Measurements from ENCODE around the gene FAM118B.
"Not testable (repeated sequence)": the region's sequence is repeated elsewhere in the genome, so short reads cannot be mapped to it uniquely, and the experiment has no call there.

Gene FAM118B

DNA sequence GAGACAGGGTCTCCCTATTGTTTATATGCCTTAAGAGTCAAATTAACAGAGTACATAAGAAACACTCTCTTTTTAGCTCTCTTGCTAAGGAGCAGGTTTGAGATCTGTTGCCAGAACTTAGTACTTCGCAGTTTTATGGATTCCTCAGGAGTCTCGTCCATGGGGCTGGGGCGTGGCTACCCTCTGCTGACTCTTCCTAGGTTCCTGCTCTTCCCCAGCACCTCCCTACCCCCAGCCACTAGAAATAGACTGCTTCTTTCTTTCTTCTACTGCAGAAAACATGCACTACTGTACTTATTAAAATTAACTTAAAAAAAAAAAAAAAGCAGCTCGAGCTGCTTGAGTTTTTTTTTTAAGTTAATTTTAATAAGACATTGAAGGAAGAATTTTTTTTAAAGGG is 8.0 kb downstream of the FAM118B start:
- DNase-seq = no peak

DNA sequence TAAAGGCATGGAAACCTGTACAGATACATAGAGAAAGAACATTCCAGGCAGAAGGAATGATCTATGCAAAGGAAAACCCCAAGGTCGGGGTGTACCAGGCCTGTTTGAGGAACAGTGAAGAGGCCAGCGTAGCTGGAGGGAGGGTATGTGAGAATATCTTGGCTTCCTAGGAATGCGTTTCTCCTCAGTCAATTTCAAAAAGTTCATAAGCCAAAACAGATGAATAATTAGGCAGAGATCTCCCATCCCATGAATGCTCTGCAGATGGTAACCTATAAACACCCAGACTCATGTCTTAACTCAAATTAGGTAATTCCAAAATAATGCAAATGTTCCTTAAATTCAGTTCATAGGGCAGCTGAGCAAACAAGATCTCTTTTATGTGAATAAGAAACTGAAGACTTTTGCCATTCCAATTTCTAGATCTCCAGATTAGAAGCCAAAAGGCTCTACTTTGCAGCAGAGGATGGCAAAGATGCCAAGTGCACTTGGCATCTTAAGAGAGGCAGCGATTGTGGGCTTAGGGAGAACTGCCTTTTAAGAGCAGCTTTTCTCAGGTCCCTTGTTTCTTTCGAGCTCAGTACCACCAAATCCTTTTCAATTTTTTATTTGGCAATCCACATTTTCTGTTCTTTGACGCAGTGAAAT is 13.2 kb downstream of the FAM118B start:
- no peak for DNase-seq

- DNase-seq = no peak
Observed at GRCh38 chr11:126225295-126225665, 13.7 kb downstream of the FAM118B start.

DNA sequence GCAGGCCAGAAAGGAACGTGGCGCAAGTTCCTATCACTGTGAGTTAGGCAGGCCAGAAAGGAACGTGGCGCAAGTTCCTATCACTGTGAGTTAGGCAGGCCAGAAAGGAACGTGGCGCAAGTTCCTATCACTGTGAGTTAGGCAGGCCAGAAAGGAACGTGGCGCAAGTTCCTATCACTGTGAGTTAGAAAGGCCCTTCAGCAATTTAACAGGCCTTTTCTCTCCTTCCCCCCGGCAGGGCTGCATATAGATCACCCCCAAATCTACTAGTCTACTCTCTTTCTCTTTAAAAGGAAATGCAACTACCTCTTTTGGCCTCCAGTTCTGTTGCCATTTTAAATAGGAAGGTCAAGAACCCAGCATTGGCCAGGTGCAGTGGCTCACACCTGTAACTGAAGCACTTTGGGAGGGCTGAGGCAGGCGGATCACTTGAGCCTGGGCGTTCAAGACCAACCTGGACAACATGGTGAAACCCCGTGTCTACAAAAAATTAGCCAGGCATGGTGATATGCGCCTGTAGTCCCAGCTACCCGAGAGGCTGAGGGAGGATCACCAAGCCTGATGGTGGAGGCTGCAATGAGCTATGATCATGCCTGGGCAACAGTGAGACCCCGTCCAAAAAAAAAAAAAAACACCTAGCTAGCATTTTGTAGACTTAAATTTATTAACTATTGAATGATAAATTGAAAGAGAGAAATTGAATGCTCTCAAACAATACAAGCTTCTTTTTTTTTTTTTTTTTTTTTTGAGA is 14.9 kb downstream of the FAM118B start:
- DNase-seq = no peak

- no peak for DNase-seq
Observed at GRCh38 chr11:126229858-126230540, 18.4 kb downstream of the FAM118B start.

DNA sequence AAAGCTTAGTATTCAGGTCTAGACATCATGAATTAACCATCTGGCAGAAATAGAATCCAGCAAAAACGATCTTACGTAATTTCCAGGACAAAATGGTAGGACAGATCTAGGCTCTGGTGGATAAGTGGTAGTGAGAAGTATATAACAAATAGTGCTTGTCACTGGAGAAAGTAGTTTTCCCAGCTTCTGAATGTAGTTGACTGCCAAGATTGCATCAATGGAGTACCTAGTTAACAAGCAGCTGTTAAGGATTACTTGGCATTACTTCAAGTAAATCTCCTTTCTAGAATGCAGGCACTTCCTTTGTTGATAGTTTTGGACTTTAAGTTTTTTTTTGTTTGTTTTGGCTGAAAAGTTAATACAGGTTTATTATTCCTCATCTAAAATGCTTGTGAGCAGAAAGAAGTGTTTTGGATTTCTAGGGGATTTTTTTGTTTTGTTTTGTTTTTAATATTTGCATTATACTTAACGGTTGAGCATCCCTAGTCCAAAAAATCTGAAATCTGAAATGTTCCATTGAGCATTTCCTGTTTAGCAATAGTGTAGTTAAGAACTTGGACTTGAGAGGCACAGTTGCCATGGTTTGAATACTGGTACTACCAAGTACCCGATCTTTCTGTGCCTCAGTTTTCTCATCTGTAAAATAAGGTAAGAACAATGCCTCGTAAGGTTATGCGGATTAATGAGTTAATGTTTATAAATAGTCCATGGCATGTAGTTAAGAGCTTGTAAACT is 20.3 kb downstream of the FAM118B start:
- no peak for DNase-seq

GRCh38 chr11:126232683-126233082 is 21.1 kb downstream of the FAM118B start:
- DNase-seq = no peak

DNA sequence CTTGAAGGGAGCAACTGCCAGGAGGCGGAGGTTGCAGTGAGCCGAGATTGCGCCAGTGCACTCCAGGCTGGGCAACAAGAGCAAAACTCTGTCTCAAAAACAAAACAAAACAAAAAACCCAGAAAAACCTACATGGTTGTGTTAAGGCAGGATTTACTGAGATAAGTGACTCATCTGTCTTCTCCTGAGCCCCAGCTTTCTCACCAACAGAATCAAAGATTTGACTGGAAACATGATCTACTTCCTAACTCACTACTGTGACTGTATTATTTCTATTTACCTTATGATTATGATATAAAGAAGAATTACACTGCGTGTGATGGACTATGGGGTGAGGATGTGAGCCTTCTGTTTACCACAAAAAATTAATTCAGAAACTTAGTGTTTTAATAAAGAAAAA is 21.8 kb downstream of the FAM118B start:
- no peak for DNase-seq

GRCh38 chr11:126246636-126247035 is 35.1 kb downstream of the FAM118B start:
- no peak for DNase-seq

DNA sequence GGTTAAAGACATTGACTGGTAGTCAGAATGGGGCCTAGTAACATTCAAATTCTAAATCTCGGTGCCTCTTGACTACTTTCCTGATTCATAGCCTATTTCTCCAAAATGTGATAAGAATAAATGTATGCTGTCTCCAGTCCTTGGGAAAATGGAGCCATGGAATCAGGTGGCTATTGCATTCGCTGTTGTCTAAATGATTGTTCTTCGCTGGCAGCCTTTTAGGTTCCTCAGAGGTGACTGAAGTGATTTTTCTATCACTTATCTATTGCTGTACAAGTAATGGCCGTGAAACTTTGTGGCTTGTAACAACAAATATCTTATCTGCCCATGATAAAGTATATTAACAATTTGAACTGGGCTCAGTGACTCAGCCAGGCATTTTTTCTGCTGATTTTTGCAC is 41.7 kb downstream of the FAM118B start:
- DNase-seq = no peak

GRCh38 chr11:126254819-126255218 is 43.2 kb downstream of the FAM118B start:
- DNase-seq = no peak

- not testable (repeated sequence) for DNase-seq
Observed at GRCh38 chr11:126255507-126255906, 43.9 kb downstream of the FAM118B start.

DNA sequence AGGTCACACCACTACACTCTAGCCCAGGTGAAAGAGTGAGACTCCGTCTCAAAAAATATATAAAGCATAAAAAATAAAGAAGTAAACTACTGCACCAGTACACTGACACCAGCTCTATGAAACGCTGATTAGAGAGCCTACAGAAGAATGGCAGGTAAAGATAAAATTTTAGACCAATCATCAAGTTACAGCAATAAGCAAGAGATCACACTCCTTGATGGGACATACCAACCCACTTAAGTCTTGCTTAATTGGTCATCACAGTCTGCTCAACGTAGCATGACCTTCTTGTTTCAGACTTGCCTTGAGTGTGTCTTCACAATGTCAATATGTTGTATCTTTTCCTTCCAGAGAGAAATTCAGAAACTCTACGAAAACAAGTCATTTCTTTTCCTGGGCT is 44.6 kb downstream of the FAM118B start:
- DNase-seq = no peak

- DNase-seq = no peak
Observed at GRCh38 chr11:126257144-126257543, 45.6 kb downstream of the FAM118B start.

DNA sequence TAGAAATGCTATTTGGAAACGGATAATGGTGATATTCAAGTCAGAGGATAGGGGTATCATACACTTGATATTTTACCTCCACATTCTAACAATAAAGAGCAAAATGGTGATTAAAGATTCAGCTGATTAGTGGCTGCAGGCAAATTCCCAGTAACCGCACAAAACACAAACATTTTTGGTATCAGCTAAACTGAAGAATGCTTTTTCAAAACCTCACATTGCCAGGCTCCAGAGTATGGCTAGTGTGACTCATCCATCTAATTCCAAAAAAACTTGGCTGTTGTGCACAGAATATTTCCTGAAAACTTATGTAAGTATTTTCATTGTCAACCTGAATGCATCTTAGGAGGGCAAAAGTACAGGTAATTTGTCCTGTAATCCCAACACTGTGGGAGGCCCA is 46.2 kb downstream of the FAM118B start:
- DNase-seq = no peak

- DNase-seq = no peak
Observed at GRCh38 chr11:126262216-126262615, 50.6 kb downstream of the FAM118B start.

DNA sequence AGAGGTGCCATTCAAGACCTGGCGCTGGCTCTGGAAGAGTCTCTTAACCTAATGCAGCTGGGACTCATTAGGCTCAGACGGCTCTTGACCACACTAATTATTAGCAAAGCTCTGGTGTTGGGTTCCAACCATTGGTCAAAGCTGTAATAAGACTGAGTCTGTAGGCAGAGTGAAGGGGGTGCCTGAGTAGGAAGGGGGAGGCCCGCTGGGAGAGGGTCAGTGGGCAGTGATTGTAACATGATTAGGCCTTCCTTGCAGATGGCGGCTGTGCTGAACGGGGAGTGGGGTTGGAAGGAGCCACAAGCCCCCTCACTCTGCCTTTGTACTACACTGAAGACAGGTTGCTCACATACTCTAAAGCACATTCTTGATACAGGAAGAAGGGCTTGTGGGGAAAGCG is 51.9 kb downstream of the FAM118B start:
- DNase-seq = no peak

- no peak for DNase-seq
Observed at GRCh38 chr11:126265811-126266210, 54.2 kb downstream of the FAM118B start.

GRCh38 chr11:126267650-126268049 is 56.1 kb downstream of the FAM118B start:
- no peak for DNase-seq

DNA sequence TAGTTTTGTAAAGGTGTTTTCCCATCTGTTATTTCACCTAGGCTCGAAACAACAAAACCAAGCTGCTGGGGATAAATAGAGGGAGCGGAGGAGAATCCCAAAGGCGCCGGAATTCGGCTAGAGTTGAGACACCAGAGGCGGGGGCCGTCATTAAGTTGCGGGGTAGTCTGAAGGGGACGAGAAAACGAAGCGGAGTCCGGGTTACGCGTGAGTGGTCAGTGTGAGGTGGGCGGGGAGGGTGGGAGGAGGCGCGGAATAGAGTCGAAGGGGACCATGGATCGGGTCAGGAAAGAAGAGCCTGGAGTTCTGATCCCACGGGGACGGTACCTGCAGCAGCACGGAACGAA is 56.8 kb downstream of the FAM118B start:
- DNase-seq = no peak

DNA sequence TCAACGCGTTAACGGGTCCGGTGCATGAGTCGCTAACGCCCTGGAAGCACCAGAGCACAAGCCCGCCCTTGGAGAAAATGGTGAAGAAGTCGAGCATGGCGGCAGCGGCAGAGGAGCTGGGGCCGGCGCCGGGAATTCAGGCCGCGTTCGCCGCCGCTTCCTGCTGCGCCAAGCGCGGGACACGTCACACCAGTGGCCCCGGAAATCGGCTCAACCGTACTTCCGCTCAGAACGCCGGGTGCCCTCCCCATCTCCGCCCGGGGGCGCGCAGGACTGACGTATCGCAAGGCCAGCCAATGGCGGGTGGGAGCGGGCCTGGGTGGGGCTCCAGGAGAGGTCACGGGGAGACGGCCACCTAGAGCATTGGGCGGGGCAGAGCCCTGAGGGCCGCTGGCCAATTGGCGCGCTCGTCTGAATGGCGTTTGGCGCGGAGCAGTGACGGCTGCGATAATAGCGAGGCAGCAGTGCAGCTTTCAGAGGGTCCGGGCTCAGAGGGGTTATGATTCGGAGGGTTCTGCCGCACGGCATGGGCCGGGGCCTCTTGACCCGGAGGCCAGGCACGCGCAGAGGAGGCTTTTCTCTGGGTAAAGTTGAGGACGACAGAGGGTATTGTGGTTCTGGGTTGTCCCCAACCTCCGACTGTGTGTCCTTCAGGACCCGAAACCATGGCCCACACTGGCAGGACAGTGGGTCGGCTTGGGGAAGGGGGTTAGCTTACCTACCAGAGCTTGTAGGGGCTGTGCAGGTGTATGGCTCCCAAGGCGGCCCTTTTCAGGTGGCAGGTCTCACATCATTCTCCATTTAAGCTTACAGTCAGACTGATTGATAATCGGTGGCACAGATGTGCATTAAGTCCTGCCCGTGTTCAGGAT is 57.4 kb downstream of the FAM118B start, which contains the start of the genes FOXRED1 and SRPRA:
Gene FOXRED1 (plus strand): TSS at position 447 of the 872 bp plus-strand sequence. CDS start 53 bp downstream, at position 500.
Gene SRPRA (minus strand): TSS at position 188 of the 872 bp plus-strand sequence. CDS start 91 bp downstream, at position 97.
- DNase-seq = peak; percentile 93

DNA sequence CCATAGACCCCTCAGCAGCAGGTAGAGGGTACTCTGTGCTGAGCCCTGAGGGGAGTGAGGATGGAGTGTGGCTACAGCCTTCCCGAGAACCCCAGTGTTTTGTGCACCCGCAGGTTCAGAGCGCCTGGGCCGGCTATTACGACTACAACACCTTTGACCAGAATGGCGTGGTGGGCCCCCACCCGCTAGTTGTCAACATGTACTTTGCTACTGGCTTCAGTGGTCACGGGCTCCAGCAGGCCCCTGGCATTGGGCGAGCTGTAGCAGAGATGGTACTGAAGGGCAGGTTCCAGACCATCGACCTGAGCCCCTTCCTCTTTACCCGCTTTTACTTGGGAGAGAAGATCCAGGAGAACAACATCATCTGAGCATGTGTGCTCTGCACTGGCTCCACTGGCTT is 65.7 kb downstream of the FAM118B start:
- no peak for DNase-seq
